ENCODE results near the gene SAMD11. TPM values are rescaled to one million over a fixed set of nuclear protein-coding genes. Genes with fewer than 3 reads are reported as not detected.

Gene SAMD11
- polyA plus RNA-seq, 1 of the 3 experiments (the other 2 are of a cell fraction), result 2.1 TPM

- WGBS (ENCODE audit: low lambda C conversion rate), result 44% methylated on average over 25 of the region's 38 CpGs
- Histone ChIP-seq H3K27me3 (ENCODE audit: insufficient read depth) (no peaks in the 10 kb centered on the region), H3K4me2 (peak overlapping the region; percentile 68), H4K20me1 (ENCODE audit: insufficient read depth) (0 out of 2 replicates have a peak, but pooled peaks cover 1% of the 10 kb centered on the region), H3K9ac (no peak overlapping the region), H3K4me1 (ENCODE audit: control insufficient read depth in 1 of 2, insufficient read depth in 2 of 2, low read depth in 1 of 2, low read length in 1 of 2) (peaks cover 8 to 68% of the 10 kb centered on the region in 2 experiments; a peak in 2 of 4 replicates), H2AFZ (ENCODE audit: low read depth) (no peak overlapping the region), H3F3A (replicated peaks; ENCODE audit: insufficient read depth) (no peaks in the 10 kb centered on the region), H3K9me3 (no peaks in the 10 kb centered on the region), H3K4me3 (ENCODE audit: low read depth in 2 of 2, low read length in 1 of 2) (peak overlapping the region; percentile 9 to 24; a peak in 2 of 4 replicates), H3K9me2 (no peaks in the 10 kb centered on the region), H3K79me2 (ENCODE audit: insufficient read depth) (peaks cover 5% of the 10 kb centered on the region; the same call in 1 of the 2 replicates), H3K36me3 (replicated peaks in 1 of 2; ENCODE audit: control insufficient read depth in 1 of 2, insufficient read depth in 2 of 2, low read length in 1 of 2) (no peaks in the 10 kb centered on the region), H3K27ac (ENCODE audit: low read depth in 2 of 2, low read length in 1 of 2) (peak overlapping the region in 1 of 2 experiments; percentile 55; a peak in 2 of 4 replicates)
- CTCF ChIA-PET, result interaction anchor here (0.6 to 5.2 kb wide), 8 partner anchors 9 to 63 kb away, joined by 3 to 61 read pairs (median 4); no protein-coding TSS in a partner anchor
- TF ChIP-seq PBX3 (IDR thresholded peaks at IDR 0.05), result peak; percentile 79
- TF ChIP-seq EP300 (IDR thresholded peaks at IDR 0.05; ENCODE audit: borderline replicate concordance in 1 of 2, low read depth in 1 of 2, low read length in 1 of 2), result peak; percentile 46 to 64; a peak in 3 of 4 replicates
- no peak for TF ChIP-seq IRF3 (IDR thresholded peaks at IDR 0.05; ENCODE audit: low read depth, low read length)
- 0 out of 2 replicates have a peak, but pooled peaks have one; percentile 26 for TF ChIP-seq TAF1 (IDR thresholded peaks at IDR 0.05; ENCODE audit: borderline replicate concordance, low read depth, low read length)
- peak; percentile 47; the same call in 1 of the 2 replicates for TF ChIP-seq TCF12 (IDR thresholded peaks at IDR 0.05)
- peak; percentile 2; the same call in 1 of the 2 replicates for TF ChIP-seq RAD21 (IDR thresholded peaks at IDR 0.05; ENCODE audit: low read length)
- TF ChIP-seq USF2 (IDR thresholded peaks at IDR 0.05; ENCODE audit: borderline replicate concordance, low read depth, low read length), result no peak
- TF ChIP-seq RXRA (IDR thresholded peaks at IDR 0.05; ENCODE audit: borderline replicate concordance, low read depth), result peak; percentile 71; the same call in 1 of the 2 replicates
- no peak for TF ChIP-seq MXI1 (IDR thresholded peaks at IDR 0.05; ENCODE audit: low read depth, low read length)
- TF ChIP-seq MEF2A (IDR thresholded peaks at IDR 0.05; ENCODE audit: borderline replicate concordance, low read depth), result no peak
- peak; percentile 38 for TF ChIP-seq CTCF (IDR thresholded peaks at IDR 0.05)
- peak; percentile 67; the same call in 1 of the 2 replicates for TF ChIP-seq SIN3A (IDR thresholded peaks at IDR 0.05; ENCODE audit: borderline replicate concordance, low read depth, low read length)
- TF ChIP-seq RCOR1 (IDR thresholded peaks at IDR 0.05; ENCODE audit: low read length), result peak; percentile 38; the same call in 1 of the 2 replicates
- 0 out of 2 replicates have a peak, but pooled peaks have one; percentile 18 for TF ChIP-seq REST (IDR thresholded peaks at IDR 0.05; ENCODE audit: low read depth, low read length)
- POLR2A ChIA-PET, result interaction anchor here (2.6 kb wide), 1 partner anchor 16 kb away, joined by 7 read pairs; no protein-coding TSS in a partner anchor
- peak; percentile 92 for DNase-seq
These were observed 2.5 kb upstream of the SAMD11 start for GRCh38 chr1:921011-921837.
